Kidney epithelial cell (primary cell): Measurements from ENCODE around the gene ATXN2. TPM values are rescaled to one million over a fixed set of nuclear protein-coding genes. Genes with fewer than 3 reads are reported as not detected.
A peak's percentile ranks its signal among the peaks of the same experiment; 100 is the strongest.

ENCODE experiments used
- DNase-seq: peaks from one replicate; pipeline ENCODE4 v3.0.0-alpha.2; 2010; ENCODE audit warnings: low read depth
- H3K27me3 ChIP-seq: 2 replicates; pipeline ENCODE4 v1.6.0; 2011; ENCODE audit warnings: low read length; ENCODE audit not compliant: control insufficient read depth, insufficient read depth
- H3K36me3 ChIP-seq: 2 replicates; pipeline ENCODE4 v1.5.1; 2011; ENCODE audit warnings: low read length; ENCODE audit not compliant: control insufficient read depth, insufficient read depth
- H3K4me3 ChIP-seq: 2 replicates; pipeline ENCODE4 v1.5.1; 2011; ENCODE audit warnings: low read depth, mild to moderate bottlenecking, control low read depth, low read length
- total RNA-seq: library from RNA; depleted of rRNA; stranded (reverse); fragments of >200 nt; gene quantifications from 2 replicates; pipeline ENCODE4 v1.2.3, GENCODE V29; 2015
- TF ChIP-seq, protein P1 (sequence below): IDR thresholded peaks from 2 replicates; pipeline ENCODE4 v1.5.1; 2011; ENCODE audit warnings: mild to moderate bottlenecking, moderate library complexity, low read length, control low read depth, inconsistent platforms; ENCODE audit not compliant: insufficient read depth, poor library complexity, severe bottlenecking

The ATXN2 gene
- total RNA-seq, 1 donor from 2014 or later: 26.3 TPM

DNA sequence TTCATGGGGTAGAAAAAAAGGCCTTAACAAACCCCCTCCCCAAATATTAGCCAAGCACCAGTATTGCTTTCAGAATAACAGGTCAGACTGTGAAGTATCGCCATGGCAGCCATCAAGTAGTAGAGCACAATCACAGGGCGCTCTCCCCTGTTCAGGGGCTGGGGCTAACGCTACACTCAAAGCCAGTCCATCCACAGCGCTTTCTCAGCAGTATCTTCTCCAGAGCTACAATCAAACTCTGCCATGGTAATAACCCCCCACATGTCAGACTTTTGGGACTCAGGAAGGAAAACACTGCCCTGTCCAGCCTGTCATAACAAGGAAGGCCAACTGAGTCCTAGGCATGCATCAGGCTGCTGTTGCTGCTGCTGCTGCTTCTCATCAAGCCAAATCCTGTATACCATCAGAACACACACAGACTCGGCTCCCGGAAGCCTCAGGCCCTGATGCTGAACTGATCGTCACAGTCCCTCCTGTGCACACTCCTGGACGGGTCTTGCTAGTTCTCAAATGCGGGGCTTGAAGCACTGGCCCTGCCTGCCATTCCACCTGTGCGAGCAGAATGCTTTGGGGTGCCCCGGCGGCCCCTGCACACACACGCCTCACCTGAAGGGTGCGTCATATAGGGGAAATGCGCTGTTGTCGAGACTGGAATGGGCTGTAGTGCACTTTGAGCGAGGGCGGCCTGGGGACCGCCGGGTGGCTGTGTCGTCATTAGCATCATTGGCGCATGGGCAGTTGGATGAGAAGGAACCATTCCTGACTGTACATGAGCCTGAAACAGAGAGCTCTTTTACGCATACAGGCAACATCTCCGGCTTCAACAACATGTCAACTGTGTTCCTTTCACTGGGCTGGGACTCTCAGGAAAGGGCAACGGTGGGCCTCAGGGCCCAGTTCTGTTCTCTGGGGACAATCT is 145.8 kb downstream of the ATXN2 start:
- peaks cover 1% of the 10 kb centered on the region for H3K36me3 ChIP-seq
- no peak for DNase-seq
- no peaks in the 10 kb centered on the region for H3K27me3 ChIP-seq
- TF ChIP-seq, protein P1, sequence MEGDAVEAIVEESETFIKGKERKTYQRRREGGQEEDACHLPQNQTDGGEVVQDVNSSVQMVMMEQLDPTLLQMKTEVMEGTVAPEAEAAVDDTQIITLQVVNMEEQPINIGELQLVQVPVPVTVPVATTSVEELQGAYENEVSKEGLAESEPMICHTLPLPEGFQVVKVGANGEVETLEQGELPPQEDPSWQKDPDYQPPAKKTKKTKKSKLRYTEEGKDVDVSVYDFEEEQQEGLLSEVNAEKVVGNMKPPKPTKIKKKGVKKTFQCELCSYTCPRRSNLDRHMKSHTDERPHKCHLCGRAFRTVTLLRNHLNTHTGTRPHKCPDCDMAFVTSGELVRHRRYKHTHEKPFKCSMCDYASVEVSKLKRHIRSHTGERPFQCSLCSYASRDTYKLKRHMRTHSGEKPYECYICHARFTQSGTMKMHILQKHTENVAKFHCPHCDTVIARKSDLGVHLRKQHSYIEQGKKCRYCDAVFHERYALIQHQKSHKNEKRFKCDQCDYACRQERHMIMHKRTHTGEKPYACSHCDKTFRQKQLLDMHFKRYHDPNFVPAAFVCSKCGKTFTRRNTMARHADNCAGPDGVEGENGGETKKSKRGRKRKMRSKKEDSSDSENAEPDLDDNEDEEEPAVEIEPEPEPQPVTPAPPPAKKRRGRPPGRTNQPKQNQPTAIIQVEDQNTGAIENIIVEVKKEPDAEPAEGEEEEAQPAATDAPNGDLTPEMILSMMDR: no peak
- no peak overlapping the region for H3K4me3 ChIP-seq

DNA sequence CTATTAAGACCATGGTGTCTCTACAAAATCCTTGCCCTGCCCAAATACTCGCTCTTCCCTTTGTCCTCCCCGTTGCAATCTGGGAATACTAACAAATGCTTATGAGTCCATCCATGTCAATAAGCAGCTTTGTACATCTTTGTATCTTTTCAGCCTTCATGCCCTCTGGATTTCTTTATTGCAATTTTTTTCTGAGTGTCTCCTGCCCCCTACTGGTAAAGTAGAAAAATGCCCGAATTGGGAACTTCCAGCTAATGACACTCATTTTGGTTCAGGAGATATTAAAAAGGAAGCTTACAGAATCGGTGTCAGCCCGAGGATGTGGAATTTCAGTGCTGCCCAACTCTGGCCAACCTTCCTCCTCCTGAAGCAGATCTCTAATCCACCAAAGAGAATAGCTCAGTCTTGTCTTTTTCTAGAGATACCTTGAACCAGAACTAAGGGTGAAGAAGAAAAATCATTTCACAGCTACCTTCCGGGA is 147.4 kb downstream of the ATXN2 start:
- no peaks in the 10 kb centered on the region for H3K27me3 ChIP-seq
- no peak overlapping the region for H3K4me3 ChIP-seq
- H3K36me3 ChIP-seq: peaks cover 3% of the 10 kb centered on the region
- DNase-seq: no peak
- TF ChIP-seq, protein P1: peak; percentile 77

DNA sequence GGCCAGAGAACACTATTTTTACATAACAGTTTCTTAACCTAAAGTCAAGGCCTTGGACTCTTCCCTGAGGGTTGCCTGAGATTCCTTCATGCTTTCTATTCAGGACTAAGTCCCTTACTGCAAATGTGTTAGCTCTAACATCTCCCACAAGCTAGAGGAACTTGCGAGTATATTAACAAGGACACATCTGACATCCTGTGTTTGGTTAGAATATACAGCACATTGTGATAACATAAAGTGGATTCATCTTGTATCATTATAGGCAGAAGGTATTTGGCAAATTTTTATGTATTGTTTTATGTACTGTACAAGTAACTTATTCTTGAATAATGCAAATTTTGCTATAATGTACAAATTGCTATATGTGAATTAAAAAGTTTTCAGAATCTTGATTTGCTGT is 147.9 kb downstream of the ATXN2 start:
- Histone ChIP-seq H3K27me3 (no peaks in the 10 kb centered on the region), H3K4me3 (no peak overlapping the region), H3K36me3 (peaks cover 3% of the 10 kb centered on the region)
- TF ChIP-seq, protein P1: no peak
- no peak for DNase-seq

DNA sequence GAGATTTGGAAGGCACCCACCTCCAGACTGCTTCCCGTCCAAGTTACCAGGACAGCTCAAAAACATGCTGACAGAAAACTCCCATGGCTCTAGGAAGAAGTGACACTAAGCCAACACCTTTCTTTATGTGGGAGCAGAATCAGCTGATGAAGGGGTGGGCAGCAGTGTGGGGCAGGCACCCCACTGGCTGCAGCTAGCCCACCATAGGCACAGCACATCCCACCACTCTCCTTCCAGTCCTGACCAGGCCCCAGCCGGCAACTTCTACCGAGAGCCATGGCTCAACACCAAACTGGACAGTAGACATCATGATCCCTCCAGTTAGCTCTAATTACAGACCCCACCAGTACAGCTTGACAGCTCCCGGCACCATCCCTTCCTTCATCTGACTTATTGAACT is 148.4 kb downstream of the ATXN2 start:
- Histone ChIP-seq H3K27me3 (no peaks in the 10 kb centered on the region), H3K36me3 (peaks cover 3% of the 10 kb centered on the region), H3K4me3 (no peak overlapping the region)
- no peak for DNase-seq
- TF ChIP-seq, protein P1: no peak

DNA sequence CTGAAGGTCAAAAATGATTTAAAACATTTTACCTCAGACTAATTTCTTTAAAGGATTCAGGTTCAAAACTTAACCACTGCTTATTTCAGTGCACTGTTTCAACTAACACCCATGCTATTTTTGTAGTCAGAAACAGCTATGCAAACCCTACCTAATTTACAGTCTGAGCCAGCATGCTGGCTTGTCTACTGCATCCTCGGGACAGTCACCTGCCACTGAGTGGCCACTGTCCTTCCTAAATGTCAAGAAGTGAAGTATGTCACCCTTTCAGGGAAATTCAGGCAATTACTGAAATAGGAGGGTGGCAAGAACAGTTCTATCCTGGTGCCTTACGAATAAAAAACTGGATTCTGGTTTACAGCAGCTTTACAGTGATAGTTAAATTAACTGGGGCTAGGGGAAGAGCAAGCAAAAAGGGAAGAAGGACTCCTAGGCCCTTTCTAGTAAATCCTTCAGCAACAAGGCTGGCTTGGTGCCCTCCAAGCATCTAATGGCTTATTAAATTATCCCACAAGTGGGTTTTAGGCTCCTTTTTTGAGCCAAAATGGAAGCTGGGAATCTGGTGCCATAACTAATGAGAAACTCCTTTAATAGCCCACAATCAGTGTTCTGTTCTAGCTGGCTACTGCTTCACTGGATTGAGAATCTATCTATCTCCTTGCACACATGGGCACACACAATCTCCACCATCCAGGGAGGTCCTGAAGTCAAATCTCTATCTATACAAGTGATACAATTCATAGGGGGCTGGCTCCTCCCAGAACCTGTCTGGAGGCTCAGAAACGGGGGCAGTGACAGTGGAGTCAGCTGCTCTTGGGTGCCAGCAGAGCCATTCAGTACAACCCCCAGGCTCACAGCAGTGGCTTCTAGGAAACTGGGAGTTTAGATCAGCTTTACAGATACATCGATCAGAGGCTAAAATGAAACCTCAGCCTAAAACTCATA is 150.0 kb downstream of the ATXN2 start:
- Histone ChIP-seq H3K4me3 (no peak overlapping the region), H3K27me3 (no peaks in the 10 kb centered on the region), H3K36me3 (peaks cover 5% of the 10 kb centered on the region)
- TF ChIP-seq, protein P1: no peak
- no peak for DNase-seq
